ENCODE results near the gene YTHDF2.

- peak; percentile 79 for TF ChIP-seq CTCF (IDR thresholded peaks at IDR 0.05; ENCODE audit: insufficient read depth, low read length, poor library complexity, severe bottlenecking)
- no peak for TF ChIP-seq EZH2phosphoT487 (conservative IDR thresholded peaks at IDR 0.05; ENCODE audit: low read length)
Measured at GRCh38 chr1:28736450-28737306, at the start of gene YTHDF2.

Data from SU-DHL-6 (cell line).